ENCODE measurements around the gene OR2A5.

Gene OR2A5

GRCh38 chr7:144085978-144086377 lies 37.2 kb downstream of the OR2A5 start, which contains the start of gene OR2A12:
Gene OR2A12 (plus strand): TSS chr7:144086278. CDS start chr7:144095108, 8,830 bp downstream.
- TF ChIP-seq MAX (IDR thresholded peaks at IDR 0.05), result no peak
- TF ChIP-seq TEAD4 (IDR thresholded peaks at IDR 0.05), result no peak
- TF ChIP-seq TCF12 (IDR thresholded peaks at IDR 0.05; ENCODE audit: low read depth), result no peak
- no peak for TF ChIP-seq CREB1 (IDR thresholded peaks at IDR 0.05; ENCODE audit: low read depth)
- TF ChIP-seq FOXM1 (IDR thresholded peaks at IDR 0.05; ENCODE audit: borderline replicate concordance, low read depth), result no peak
- no peak for TF ChIP-seq EP300 (IDR thresholded peaks at IDR 0.05; ENCODE audit: borderline replicate concordance)
- TF ChIP-seq ZBTB7A (IDR thresholded peaks at IDR 0.05; ENCODE audit: low read depth), result no peak
- TF ChIP-seq RAD21 (IDR thresholded peaks at IDR 0.05; ENCODE audit: low read depth), result no peak
- no peak for TF ChIP-seq USF1 (IDR thresholded peaks at IDR 0.05)
- no peak for TF ChIP-seq REST (IDR thresholded peaks at IDR 0.05; ENCODE audit: low read depth)

GRCh38 chr7:144086730-144087129 lies 38.0 kb downstream of the OR2A5 start:
- TF ChIP-seq TAF1 (IDR thresholded peaks at IDR 0.05; ENCODE audit: low read depth), result no peak
- no peak for TF ChIP-seq YY1 (IDR thresholded peaks at IDR 0.05; ENCODE audit: low read depth)
- no peak for TF ChIP-seq TEAD4 (IDR thresholded peaks at IDR 0.05)
- peak; percentile 29; the same call in 1 of the 2 replicates for TF ChIP-seq NFIC (IDR thresholded peaks at IDR 0.05)

GRCh38 chr7:144087230-144087629 lies 38.5 kb downstream of the OR2A5 start:
- TF ChIP-seq EP300 (IDR thresholded peaks at IDR 0.05; ENCODE audit: borderline replicate concordance), result no peak
- TF ChIP-seq CREB1 (IDR thresholded peaks at IDR 0.05; ENCODE audit: low read depth), result no peak
- TF ChIP-seq RAD21 (IDR thresholded peaks at IDR 0.05; ENCODE audit: low read depth), result no peak
- TF ChIP-seq USF1 (IDR thresholded peaks at IDR 0.05), result no peak
- TF ChIP-seq YY1 (IDR thresholded peaks at IDR 0.05; ENCODE audit: low read depth), result no peak

GRCh38 chr7:144090667-144091066 lies 41.9 kb downstream of the OR2A5 start:
- TF ChIP-seq RAD21 (IDR thresholded peaks at IDR 0.05; ENCODE audit: low read depth), result no peak
- TF ChIP-seq MAX (IDR thresholded peaks at IDR 0.05), result no peak
- no peak for TF ChIP-seq FOXM1 (IDR thresholded peaks at IDR 0.05; ENCODE audit: borderline replicate concordance, low read depth)
- TF ChIP-seq CEBPB (IDR thresholded peaks at IDR 0.05), result no peak
- TF ChIP-seq TEAD4 (IDR thresholded peaks at IDR 0.05), result no peak
- TF ChIP-seq ZBTB7A (IDR thresholded peaks at IDR 0.05; ENCODE audit: low read depth), result no peak
- TF ChIP-seq REST (IDR thresholded peaks at IDR 0.05; ENCODE audit: low read depth), result no peak
- TF ChIP-seq CREB1 (IDR thresholded peaks at IDR 0.05; ENCODE audit: low read depth), result no peak
- TF ChIP-seq USF1 (IDR thresholded peaks at IDR 0.05), result no peak
- TF ChIP-seq EP300 (IDR thresholded peaks at IDR 0.05; ENCODE audit: borderline replicate concordance), result no peak
- TF ChIP-seq TAF1 (IDR thresholded peaks at IDR 0.05; ENCODE audit: low read depth), result no peak
- no peak for TF ChIP-seq NFIC (IDR thresholded peaks at IDR 0.05)
- no peak for TF ChIP-seq TCF12 (IDR thresholded peaks at IDR 0.05; ENCODE audit: low read depth)
- no peak for TF ChIP-seq YY1 (IDR thresholded peaks at IDR 0.05; ENCODE audit: low read depth)
- no peak for TF ChIP-seq EGR1 (IDR thresholded peaks at IDR 0.05)

GRCh38 chr7:144098776-144099175 lies 50.0 kb downstream of the OR2A5 start:
- TF ChIP-seq ZBTB7A (IDR thresholded peaks at IDR 0.05; ENCODE audit: low read depth) (no peak), REST (IDR thresholded peaks at IDR 0.05; ENCODE audit: low read depth) (no peak), CEBPB (IDR thresholded peaks at IDR 0.05) (no peak), CREB1 (IDR thresholded peaks at IDR 0.05; ENCODE audit: low read depth) (no peak), YY1 (IDR thresholded peaks at IDR 0.05; ENCODE audit: low read depth) (no peak), RAD21 (IDR thresholded peaks at IDR 0.05; ENCODE audit: low read depth) (no peak), TCF12 (IDR thresholded peaks at IDR 0.05; ENCODE audit: low read depth) (no peak)

Data from Ishikawa (cell line).